ENCODE measurements around the gene TTLL12.
A peak's percentile ranks its signal among the peaks of the same experiment; 100 is the strongest.

Gene TTLL12

DNA sequence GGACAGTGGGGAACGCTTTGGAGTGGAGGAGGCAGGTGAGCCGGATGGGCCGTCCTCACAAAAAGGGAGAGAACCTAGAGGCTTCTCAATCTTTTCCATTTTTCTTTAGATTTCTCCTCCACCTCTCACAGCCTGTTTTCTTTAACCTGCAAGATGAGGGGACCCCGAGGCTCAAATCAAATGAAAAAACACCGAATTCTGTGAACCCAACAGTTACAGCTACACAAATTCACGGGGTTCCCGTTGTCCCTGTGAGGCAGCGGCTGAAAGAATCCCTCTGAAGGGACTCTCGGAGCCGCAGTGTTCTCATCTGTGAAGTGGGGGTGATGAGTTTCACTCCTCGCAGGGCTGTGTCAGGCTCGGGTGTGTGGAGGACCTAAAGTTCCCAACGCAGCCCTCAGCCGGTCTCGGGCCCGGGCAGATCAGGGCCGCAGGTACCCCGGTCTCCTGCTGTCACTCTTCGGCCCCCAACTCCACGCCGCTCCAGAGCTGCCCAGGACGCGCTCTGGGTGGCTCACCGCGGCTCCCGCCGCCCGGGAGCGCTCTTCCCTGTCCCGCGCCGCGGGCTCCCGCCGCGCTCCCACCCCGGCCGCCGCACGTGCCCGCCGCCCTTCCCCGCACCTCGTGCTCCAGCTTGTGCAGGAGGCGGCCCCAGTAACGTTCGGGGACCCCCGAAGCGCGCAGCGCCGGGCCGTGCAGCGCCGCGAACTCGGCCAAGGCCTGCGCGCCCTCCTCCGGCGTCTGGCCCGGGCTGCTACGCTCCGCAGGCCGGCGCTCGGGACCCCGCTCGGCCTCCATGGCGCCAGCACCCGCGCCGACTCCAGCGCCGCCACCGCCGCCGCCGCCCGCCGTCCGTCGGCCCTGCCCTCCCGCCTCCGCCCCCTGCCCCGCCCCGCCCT is at the start of gene TTLL12:
Gene TTLL12, minus strand, starts transcription at position 863 of the 899 bp plus-strand sequence. Its CDS starts 65 bp downstream, at position 798.
- peak; percentile 63 for DNase-seq

GRCh38 chr22:43235445-43236409 is 48.8 kb upstream of the TTLL12 start:
- no peak for DNase-seq

DNA sequence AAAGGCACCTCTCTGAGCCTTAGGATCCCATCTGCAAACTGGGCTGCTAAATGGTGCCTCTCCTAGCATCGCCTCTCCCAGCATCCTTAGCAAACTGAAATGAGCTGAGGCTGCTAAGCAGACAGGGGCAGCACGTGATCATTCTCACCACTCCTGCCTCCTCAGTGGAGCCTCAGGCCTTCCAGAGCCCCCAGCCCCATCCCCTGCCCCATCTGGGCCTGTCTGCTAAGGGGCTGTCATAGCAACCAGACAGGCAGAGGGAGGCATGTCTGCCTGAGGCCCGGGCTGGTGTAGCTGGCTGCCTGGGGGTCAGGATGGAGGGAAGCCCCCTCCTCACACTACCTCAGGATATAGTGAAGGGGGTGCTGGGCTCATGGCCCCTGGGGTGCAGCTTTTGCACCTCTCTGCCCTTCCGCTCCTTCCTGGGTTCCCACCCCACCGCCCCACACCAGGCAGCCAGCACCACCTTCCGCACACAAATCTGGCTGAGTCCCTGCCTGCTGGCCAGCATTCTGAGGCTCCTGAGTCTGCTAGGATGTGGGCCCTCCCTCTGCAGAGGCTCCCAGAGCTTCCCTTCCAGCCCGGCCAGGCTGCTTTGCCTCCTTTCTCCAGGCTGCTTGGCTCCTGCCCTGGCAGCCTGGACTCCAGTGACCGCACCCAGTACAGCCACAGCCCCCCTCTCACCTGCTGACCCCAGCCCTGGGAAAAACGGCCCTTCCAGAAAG is 47.5 kb upstream of the TTLL12 start:
- no peak for DNase-seq

GRCh38 chr22:43233529-43233928 is 46.6 kb upstream of the TTLL12 start:
- DNase-seq = no peak

GRCh38 chr22:43232445-43232844 is 45.5 kb upstream of the TTLL12 start:
- no peak for DNase-seq

GRCh38 chr22:43231724-43232034 is 44.7 kb upstream of the TTLL12 start:
- no peak for DNase-seq

DNA sequence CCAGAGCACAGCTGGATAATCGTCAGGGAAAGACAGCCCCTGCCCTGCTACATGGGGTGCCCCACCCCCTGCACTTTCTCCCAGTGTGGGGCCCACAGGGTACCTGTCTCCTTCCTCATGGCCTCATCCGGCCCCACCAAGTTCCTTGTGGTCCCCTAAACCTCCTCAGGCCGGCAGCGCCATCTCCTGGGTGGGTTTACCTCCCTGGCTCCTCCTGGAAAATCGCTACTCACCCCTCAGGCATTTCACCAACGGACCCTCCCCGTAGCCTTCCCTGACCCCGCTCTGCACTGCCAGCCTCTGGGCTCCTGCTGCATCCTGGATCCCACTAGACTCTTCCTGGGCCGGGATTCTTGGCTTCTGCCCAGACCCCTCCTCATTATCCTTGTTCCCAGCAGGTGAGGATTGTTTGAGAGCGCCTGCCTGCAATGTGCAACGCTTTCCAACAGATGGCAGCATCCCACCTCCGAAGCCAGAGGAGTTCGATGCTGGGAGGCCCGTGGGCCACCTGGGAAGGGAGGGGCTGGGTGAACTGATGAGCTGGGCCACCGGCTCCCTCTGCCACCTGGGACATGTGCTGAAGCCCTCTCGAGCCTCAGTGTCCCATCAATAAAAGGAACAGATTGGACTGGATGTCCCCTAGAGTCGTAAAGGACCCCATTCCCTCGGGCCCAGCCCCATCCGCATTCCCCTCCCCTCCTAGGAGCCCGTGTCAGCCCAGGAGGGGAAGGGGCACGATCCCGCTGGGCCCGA is 44.2 kb upstream of the TTLL12 start:
- peak; percentile 53 for DNase-seq

- no peak for DNase-seq
Observed at GRCh38 chr22:43230571-43230970, 43.6 kb upstream of the TTLL12 start.

DNA sequence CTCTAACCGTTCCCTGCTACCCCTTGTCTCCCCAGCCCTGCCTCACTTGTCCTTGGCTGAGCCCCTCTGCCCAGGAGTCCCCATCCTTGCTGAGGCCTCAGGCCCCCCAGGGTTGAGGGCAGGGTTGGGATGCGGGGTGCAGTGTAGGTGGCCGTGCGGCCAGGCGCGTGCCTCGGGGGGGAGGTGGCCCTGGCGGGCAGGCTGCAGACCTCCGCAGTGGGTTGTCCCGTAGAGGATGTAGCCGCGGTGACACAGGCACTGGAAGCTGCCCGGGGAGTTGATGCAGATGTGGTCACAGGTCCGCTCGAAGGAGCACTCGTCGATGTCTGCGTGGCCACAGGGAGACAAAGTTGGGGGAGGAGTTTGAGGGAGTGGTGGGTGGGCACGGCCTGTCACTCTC is 41.9 kb upstream of the TTLL12 start:
- DNase-seq = no peak

DNA sequence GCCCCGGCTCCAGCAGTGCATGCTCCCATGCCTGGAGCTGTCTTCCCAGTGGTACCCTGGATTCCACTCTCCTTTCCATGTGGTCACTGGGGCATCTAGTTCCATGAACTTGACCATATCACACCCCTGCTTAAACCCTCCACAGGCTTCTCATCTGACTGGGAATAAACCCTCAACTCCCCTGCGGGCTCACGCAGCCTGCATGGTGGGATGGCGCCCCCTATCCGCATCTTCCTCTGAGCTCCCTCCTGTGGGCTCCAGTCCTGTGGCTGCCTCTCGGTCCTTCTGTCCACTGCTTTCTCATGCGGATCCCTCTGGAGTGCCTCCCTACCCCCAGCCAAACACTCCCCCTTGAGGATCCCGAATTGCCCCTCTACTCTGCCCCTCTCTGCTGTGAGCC is 41.4 kb upstream of the TTLL12 start:
- DNase-seq = no peak

DNA sequence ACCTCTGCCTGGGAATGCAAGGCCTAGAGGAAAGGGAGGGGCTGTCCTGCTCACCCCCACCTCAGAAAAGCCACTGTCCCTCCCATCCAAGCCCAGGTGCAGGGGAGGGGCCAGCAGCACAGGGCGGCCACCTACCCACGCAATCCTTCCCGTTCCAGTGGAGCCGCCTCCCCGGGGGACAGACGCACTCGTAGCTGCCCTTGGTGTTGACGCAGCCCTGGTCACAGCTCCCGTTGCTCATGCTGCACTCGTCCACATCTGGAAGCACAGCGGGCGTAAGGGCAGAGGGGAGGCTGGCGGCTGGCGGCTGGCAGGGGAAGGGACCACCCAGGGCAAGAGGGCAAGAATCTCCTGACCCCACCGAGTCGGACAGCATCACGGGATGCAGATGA is 40.3 kb upstream of the TTLL12 start:
- no peak for DNase-seq

DNA sequence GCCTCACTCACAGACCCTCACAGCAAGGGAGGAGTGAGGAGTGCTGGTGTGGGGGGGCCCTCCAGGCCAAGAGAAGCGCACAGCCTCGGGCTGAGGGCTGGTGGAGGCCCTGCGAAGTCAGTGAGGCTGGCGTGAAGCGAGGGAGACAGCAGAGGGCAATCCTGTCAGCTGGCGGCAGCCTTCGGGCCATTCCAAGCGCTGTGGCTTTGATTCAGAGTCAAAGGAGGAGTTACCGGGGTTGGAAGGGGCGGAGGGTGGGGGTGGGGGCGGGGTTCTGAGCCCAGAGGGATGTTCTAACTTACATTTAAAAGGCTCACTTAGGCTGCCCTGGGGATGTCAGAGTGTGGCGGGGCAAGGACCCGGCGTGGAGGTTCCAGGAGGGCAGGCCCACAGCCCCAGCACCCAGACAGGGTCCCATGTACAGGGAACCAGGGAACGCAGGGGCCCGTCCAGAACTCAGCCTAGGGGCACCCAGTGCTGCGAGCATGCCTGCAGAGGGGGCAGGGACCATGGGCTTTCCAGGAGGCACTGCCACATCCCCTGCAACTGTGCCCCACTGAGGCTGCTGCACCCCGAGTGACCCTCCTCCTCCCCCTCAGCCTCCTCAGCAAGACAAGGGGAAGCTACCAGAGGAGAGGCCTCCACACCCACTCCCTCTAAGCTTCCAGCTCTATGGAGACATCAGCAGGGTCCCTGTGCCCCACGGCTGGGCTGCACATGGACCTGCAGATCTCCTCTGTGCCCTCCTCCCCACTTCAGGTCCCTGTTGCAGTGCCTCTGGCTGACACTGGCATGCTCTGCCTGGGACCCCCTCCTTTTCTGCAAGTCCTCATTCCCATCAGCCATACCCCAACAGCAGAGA is 39.7 kb upstream of the TTLL12 start:
- no peak for DNase-seq

DNA sequence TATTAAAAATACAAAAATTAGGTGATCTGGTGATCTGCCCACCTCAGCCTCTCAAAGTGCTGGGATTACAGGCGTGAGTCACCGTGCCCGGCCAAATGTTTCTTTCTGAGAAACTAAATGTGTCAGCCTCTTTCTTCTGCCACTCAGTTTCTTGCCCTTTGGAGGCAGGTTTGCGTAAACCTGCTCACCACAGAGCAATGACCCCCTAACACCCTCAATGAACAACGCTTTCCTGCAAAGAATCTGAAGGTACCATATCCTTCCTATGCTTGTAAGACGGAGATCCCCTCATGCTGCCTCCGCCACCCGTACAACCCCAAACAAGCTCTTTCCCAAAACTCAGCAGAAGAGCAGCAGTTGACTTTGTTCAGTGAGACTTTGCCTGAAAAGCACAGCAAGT is 38.7 kb upstream of the TTLL12 start:
- no peak for DNase-seq

DNA sequence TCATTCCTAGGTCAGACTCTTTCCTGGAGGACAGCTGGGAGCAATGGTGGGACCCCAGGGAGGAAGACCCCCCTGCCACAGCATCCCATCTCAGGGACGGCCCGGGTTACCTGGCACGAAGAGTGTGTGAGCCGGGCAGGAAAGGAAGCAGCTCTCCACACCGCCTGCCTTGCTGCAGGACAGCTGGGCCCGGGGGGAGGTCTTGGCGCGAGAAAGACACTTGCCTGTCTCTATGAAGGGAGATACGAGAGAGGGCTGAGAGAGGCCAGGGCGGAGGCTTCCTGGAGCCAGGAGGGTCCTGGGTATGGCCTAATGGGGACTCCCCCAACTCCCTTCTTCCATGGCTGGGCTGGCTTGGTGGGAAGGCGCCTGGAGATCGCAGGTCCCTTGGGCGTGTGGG is 36.1 kb upstream of the TTLL12 start:
- DNase-seq = no peak

DNA sequence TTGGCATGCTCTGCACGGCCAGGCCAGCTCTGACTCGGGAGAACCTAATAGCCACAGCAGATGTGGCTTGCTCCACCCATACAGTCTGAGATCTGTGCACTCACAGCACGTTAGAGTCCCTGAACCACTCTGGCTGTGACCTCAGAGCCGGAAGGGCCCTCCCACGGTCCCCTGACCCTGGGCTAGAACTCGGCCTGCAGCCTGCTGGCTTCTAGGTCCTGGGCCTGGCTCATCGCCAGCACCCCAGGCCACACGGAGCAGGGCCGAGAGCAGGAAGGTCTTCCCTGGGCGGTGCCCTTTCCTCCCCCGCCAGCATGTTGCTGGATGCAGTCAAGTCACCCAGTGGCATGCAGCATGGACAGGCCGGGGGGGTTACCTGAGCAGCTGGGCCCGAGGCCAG is 35.3 kb upstream of the TTLL12 start:
- no peak for DNase-seq

DNA sequence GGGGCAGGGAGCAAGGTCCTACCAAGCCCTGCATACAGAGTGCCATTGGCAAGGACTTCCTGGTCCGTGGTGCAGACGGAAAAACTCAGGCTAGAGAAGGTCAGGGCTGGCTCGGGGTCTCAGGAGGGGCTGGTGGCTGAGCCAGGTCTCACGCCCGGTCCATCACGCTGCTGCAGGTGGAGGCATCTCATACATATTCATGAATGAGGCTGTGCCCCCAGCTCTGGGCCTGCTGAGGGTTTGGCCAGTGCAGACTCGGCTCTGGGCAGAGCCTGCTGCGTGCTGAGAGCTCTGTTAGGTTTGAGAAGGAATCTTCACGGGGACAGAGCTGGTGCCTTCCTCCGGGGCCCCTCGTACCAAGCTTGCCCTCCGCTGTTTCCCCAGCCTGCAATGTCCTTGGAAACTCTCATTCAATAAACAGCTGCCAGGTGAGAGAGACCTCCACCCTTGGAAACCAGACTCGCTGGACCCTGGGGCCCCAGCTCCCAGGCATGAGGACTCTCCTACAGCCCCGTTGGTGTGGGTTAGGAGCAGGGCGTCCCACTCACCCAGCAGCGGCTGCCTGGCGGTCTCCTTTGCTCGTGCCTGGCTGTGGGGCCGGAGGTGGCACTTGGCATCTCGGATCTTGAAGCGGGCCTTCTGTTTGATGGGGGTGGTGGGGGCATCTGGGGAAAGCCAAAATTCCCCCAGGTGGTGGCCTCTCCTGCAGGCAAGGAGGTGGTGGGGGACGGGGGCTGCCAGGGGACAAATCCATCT is 33.9 kb upstream of the TTLL12 start:
- DNase-seq = no peak

DNA sequence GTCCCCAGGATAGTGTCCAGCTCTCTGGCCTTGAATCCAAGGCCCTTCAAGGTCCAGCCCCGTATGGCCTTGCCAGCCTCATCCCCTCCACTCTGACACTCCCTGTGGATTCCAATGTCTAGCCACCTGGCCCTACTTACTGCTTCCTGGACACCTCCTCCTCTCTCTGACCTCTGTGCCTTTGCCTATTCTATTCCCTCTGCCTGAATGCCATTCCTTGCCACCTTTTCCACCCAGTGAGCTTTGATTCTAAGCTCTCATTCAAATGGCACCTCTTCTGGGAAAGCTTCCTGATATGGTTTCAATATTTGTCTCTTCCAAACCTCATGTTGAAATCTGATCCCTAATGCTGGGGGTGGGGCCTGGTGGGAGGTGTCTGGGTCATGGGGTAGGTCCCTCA is 31.9 kb upstream of the TTLL12 start:
- no peak for DNase-seq

GRCh38 chr22:43217285-43218030 is 30.5 kb upstream of the TTLL12 start:
- no peak for DNase-seq

- no peak for DNase-seq
Observed at GRCh38 chr22:43216738-43217137, 29.8 kb upstream of the TTLL12 start.

GRCh38 chr22:43213962-43214361 is 27.0 kb upstream of the TTLL12 start:
- no peak for DNase-seq

Data from CD4-positive, alpha-beta T cell treated with Interleukin-15 for 1 hour (primary cell).